Measurements from ENCODE around the gene IQSEC1.

- TF ChIP-seq CTCF (IDR thresholded peaks at IDR 0.05; ENCODE audit: control extremely low read depth in 1 of 3, insufficient read depth in 1 of 3, low read depth in 1 of 3, low read length in 3 of 3) (no peak), POLR2AphosphoS5 (IDR thresholded peaks at IDR 0.05; ENCODE audit: low read depth, low read length) (no peak), CREB1 (IDR thresholded peaks at IDR 0.05) (no peak), SUZ12 (IDR thresholded peaks at IDR 0.05; ENCODE audit: low read length) (no peak), POLR2A (IDR thresholded peaks at IDR 0.05; ENCODE audit: control extremely low read depth in 1 of 2, low read depth in 2 of 2, low read length in 2 of 2) (no peak), EGR1 (IDR thresholded peaks at IDR 0.05; ENCODE audit: borderline replicate concordance, low read depth, low read length) (no peak), TEAD4 (IDR thresholded peaks at IDR 0.05; ENCODE audit: low read depth, low read length) (no peak)
- TF ChIP-seq, protein P1, sequence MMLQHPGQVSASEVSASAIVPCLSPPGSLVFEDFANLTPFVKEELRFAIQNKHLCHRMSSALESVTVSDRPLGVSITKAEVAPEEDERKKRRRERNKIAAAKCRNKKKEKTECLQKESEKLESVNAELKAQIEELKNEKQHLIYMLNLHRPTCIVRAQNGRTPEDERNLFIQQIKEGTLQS (IDR thresholded peaks at IDR 0.05; ENCODE audit: insufficient read depth, low read depth, low read length), result no peak
These were observed 166.3 kb downstream of the IQSEC1 start for GRCh38 chr3:12906916-12907290.
